HepG2 (cell line): ENCODE results near the gene CADM1. TPM values are rescaled to one million over a fixed set of nuclear protein-coding genes. Genes with fewer than 3 reads are reported as not detected.
A peak's percentile ranks its signal among the peaks of the same experiment; 100 is the strongest.

ENCODE experiments used
- ARID3A ChIP-seq: IDR thresholded peaks from 2 replicates; pipeline ENCODE4 v1.6.1; 2012; ENCODE audit warnings: low read depth, low read length, improper control_type of control experiment
- CTCF ChIP-seq: sonication (generic); formaldehyde crosslinking; IDR thresholded peaks from 2 replicates; pipeline ENCODE4 v1.5.0; 2020; ENCODE audit warnings: mild to moderate bottlenecking, missing genetic modification reagents, moderate library complexity
- HIC2 ChIP-seq: sonication (generic); formaldehyde crosslinking; IDR thresholded peaks from 2 replicates; pipeline ENCODE4 v1.9.0; 2022; ENCODE audit warnings: low read depth, missing genetic modification reagents
- HNF4A ChIP-seq: sonication (generic); formaldehyde crosslinking; IDR thresholded peaks from 2 replicates; pipeline ENCODE4 v1.4.0; 2020; ENCODE audit warnings: missing genetic modification reagents
- IRF9 ChIP-seq: sonication (generic); formaldehyde crosslinking; IDR thresholded peaks from 2 replicates; pipeline ENCODE4 v1.8.0; 2022; ENCODE audit warnings: missing genetic modification reagents, mild to moderate bottlenecking, borderline replicate concordance
- KLF6 ChIP-seq: IDR thresholded peaks from 2 replicates; pipeline ENCODE4 v1.8.0; 2016; ENCODE audit warnings: missing biosample characterization, missing genetic modification reagents
- KLF9 ChIP-seq: IDR thresholded peaks from 2 replicates; pipeline ENCODE4 v1.6.1; 2016; ENCODE audit warnings: low read depth
- MAX ChIP-seq: IDR thresholded peaks from 2 replicates; pipeline ENCODE4 v1.6.1; 2012; ENCODE audit warnings: inconsistent platforms
- NAIF1 ChIP-seq: sonication (generic); formaldehyde crosslinking; IDR thresholded peaks from 2 replicates; pipeline ENCODE4 v1.5.0; 2020; ENCODE audit warnings: mild to moderate bottlenecking, missing genetic modification reagents, borderline replicate concordance
- NR3C1 ChIP-seq: sonication (generic); formaldehyde crosslinking; IDR thresholded peaks from 2 replicates; pipeline ENCODE4 v1.4.0; 2020; ENCODE audit warnings: missing genetic modification reagents
- REXO4 ChIP-seq: sonication (generic); formaldehyde crosslinking; IDR thresholded peaks from 2 replicates; pipeline ENCODE4 v1.8.0; 2022; ENCODE audit warnings: missing genetic modification reagents, mild to moderate bottlenecking, borderline replicate concordance
- RXRA ChIP-seq: sonication (generic); formaldehyde crosslinking; IDR thresholded peaks from 2 replicates; pipeline ENCODE4 v1.5.1; 2020; ENCODE audit warnings: missing genetic modification reagents
- SMARCE1 ChIP-seq: fragments of 450-650 bp; IDR thresholded peaks from 2 replicates; pipeline ENCODE4 v1.6.1; 2017; ENCODE audit warnings: borderline replicate concordance
- SOX13 ChIP-seq, 3 experiments: fragments of 450-650 bp in 1 of 3; sonication (generic) in 1 of 3; formaldehyde crosslinking in 1 of 3; IDR thresholded peaks in 2 of 3; conservative IDR thresholded peaks in 1 of 3; 2 replicates each; pipeline versions ENCODE4 v1.5.0 to v1.6.1; 2016 to 2020; ENCODE audit warnings: antibody characterized with exemption in 1 of 3, mild to moderate bottlenecking in 1 of 3, missing compliant biosample characterization in 1 of 3, missing genetic modification reagents in 1 of 3, moderate library complexity in 1 of 3
- SP1 ChIP-seq, 2 experiments: fragments of 450-650 bp in 1 of 2; sonication (generic) in 1 of 2; formaldehyde crosslinking in 1 of 2; IDR thresholded peaks; 2 replicates each; pipeline versions ENCODE4 v1.4.0 to v1.6.1; 2016 to 2020; ENCODE audit warnings: missing genetic modification reagents in 1 of 2
- ZNF253 ChIP-seq: sonication (generic); formaldehyde crosslinking; IDR thresholded peaks from 2 replicates; pipeline ENCODE4 v1.8.0; 2022; ENCODE audit warnings: mild to moderate bottlenecking, missing genetic modification reagents, borderline replicate concordance
- ZNF275 ChIP-seq: sonication (generic); formaldehyde crosslinking; IDR thresholded peaks from 2 replicates; pipeline ENCODE4 v1.8.0; 2022; ENCODE audit warnings: missing genetic modification reagents, mild to moderate bottlenecking, inconsistent platforms, borderline replicate concordance
- ZNF652 ChIP-seq: IDR thresholded peaks from 2 replicates; pipeline ENCODE4 v1.6.1; 2016; ENCODE audit warnings: low read depth, borderline replicate concordance
- ZNF740 ChIP-seq: sonication (generic); formaldehyde crosslinking; IDR thresholded peaks from 2 replicates; pipeline ENCODE4 v1.4.0; 2020; ENCODE audit warnings: missing genetic modification reagents
- polyA plus RNA-seq, 8 experiments: library from polyadenylated mRNA; depleted of rRNA in 3 of 8; stranded (reverse) in 7 of 8; unstranded in 1 of 8; fragments of >200 nt; fragmentation: Illumina TruSeq in 4 of 8; extraction: Trizol in 4 of 8; gene quantifications; 2 replicates each; pipeline versions ENCODE4 v1.2.1 to v1.2.3, GENCODE V29; 2011 to 2016; ENCODE audit warnings: low read depth in 4 of 8, missing spikeins in 1 of 8, mixed read lengths in 1 of 8; ENCODE audit not compliant: insufficient read depth in 1 of 8
- total RNA-seq, 5 experiments: library from RNA; depleted of rRNA; stranded (reverse); fragments of >200 nt; fragmentation: Illumina TruSeq; extraction: Trizol; gene quantifications; 2 replicates each; pipeline ENCODE4 v1.2.3, GENCODE V29; 2016; ENCODE audit warnings: low read depth in 1 of 5

Gene CADM1
- total and polyA plus RNA-seq, 2 of the 13 experiments (the other 11 are each of a cell fraction or from before 2014, with no cell fraction given), result 71.3 to 122 TPM

- peak; percentile 78; the same call in 1 of the 2 replicates for TF ChIP-seq ZNF275 (CRISPR knock-in tag)
- no peak for TF ChIP-seq SOX13 (IDR thresholded peaks at IDR 0.05)
- TF ChIP-seq SOX13 (CRISPR knock-in tag; conservative IDR thresholded peaks at IDR 0.05 in 1 of 2, IDR thresholded peaks at IDR 0.05 in 1 of 2), result peak in 1 of 2 experiments; percentile 29; a peak in 1 of 4 replicates
- peak; percentile 57 for TF ChIP-seq MAX
- TF ChIP-seq NAIF1 (CRISPR knock-in tag), result 0 out of 2 replicates have a peak, but pooled peaks have one; percentile 44
- 0 out of 2 replicates have a peak, but pooled peaks have one; percentile 16 for TF ChIP-seq IRF9
- TF ChIP-seq ZNF253 (CRISPR knock-in tag), result no peak
- peak; percentile 12 for TF ChIP-seq ARID3A
- TF ChIP-seq KLF6 (CRISPR knock-in tag), result no peak; the same call in 1 of the 2 replicates
- no peak for TF ChIP-seq REXO4 (CRISPR knock-in tag)
- TF ChIP-seq NR3C1 (CRISPR knock-in tag), result no peak
- TF ChIP-seq HIC2 (CRISPR knock-in tag), result no peak
- TF ChIP-seq CTCF (CRISPR knock-in tag), result peak; percentile 57
- TF ChIP-seq SMARCE1, result no peak
- peak; percentile 25; the same call in 1 of the 2 replicates for TF ChIP-seq RXRA
- TF ChIP-seq SP1 (IDR thresholded peaks at IDR 0.05), result no peak
- TF ChIP-seq SP1 (CRISPR knock-in tag; IDR thresholded peaks at IDR 0.05), result peak; percentile 83
- TF ChIP-seq KLF9 (CRISPR knock-in tag), result no peak
- TF ChIP-seq ZNF740, result peak; percentile 65; the same call in 1 of the 2 replicates
- no peak for TF ChIP-seq ZNF652 (CRISPR knock-in tag)
- 0 out of 2 replicates have a peak, but pooled peaks have one; percentile 9 for TF ChIP-seq HNF4A (CRISPR knock-in tag)
These were observed at the start of gene CADM1 (continued) for GRCh38 chr11:115504276-115505158.
